HG03135 (cell line): ENCODE measurements around the gene TMEM45A.
"Not testable (repeated sequence)": the region's sequence is repeated elsewhere in the genome, so short reads cannot be mapped to it uniquely, and the experiment has no call there.

Source experiments
- ATAC-seq: cut with Tn5 transposase; IDR thresholded peaks from one replicate; pipeline ENCODE4 v1.9.1; 2021; ENCODE audit warnings: mild to moderate bottlenecking, moderate library complexity; ENCODE audit not compliant: unreplicated experiment

TMEM45A gene, protein sequence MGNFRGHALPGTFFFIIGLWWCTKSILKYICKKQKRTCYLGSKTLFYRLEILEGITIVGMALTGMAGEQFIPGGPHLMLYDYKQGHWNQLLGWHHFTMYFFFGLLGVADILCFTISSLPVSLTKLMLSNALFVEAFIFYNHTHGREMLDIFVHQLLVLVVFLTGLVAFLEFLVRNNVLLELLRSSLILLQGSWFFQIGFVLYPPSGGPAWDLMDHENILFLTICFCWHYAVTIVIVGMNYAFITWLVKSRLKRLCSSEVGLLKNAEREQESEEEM

GRCh38 chr3:100492059-100493006 is at the start of gene TMEM45A:
TSS of gene TMEM45A (plus strand) at chr3:100492619. CDS start at chr3:100555212, 62,593 bp downstream.
- peak; percentile 99 for ATAC-seq

DNA sequence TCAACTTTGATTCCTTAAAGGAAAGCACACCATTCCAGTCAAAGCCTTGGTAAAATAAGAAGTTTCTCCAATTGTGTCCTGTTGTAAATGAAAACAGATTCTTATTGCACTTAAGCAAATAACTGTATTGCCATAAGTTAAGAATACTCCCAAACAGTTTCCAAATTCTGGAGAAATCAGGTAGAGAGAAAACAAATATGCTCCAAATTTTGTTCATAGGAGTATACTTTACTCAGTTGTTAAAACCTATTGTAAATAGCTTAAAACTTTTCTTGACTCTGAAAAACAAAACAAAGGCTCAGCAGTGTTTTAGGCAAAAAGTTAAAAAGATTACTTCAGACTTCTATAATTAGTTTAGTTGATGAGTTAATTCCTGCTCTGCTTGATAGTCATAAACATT is 48.7 kb upstream of the TMEM45A start:
- ATAC-seq = no peak

- ATAC-seq = not testable (repeated sequence)
Observed at GRCh38 chr3:100447067-100447466, 45.4 kb upstream of the TMEM45A start.

DNA sequence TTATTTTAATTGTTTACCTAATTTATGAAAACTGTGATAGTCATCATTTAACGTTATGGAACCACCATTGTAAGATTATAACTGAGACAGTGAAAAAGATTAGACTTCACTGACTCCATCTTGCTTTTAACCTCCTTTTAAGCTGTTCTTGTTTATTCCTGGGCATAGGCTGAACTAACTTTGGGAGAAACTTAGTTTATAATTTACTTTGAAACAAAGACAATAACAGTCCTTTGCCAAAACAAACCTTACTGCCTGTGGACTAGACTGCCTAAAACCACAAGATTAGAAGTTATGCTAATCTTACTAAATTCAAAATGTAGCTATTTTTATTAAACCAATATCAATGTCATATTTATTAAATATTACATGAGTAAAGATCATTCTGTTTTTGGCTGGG is 44.3 kb upstream of the TMEM45A start:
- ATAC-seq = no peak

GRCh38 chr3:100449214-100449613 is 43.2 kb upstream of the TMEM45A start:
- ATAC-seq = no peak

- ATAC-seq = no peak
Observed at GRCh38 chr3:100454677-100455076, 37.7 kb upstream of the TMEM45A start.

GRCh38 chr3:100455841-100456550 is 36.4 kb upstream of the TMEM45A start:
- ATAC-seq = no peak

- ATAC-seq = no peak
Observed at GRCh38 chr3:100456745-100457144, 35.7 kb upstream of the TMEM45A start.

DNA sequence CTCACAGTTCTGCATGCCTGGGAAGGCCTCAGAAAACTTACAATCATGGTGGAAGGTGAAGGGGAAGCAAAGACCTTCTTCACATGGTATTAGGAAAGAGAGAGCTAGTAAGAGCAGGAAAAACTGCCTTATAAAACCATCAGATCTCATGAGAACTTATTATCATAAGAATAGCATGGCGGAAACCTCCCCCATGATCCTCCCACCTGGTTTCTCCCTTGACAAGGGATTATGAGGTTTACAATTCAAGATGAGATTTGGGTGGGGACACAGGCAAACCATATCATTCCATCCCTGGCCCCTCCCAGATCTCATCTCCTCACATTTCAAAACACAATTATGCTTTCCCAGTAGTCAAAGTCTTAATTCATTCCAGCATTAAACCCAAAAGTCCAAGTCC is 34.6 kb upstream of the TMEM45A start:
- ATAC-seq = no peak

- no peak for ATAC-seq
Observed at GRCh38 chr3:100458814-100459213, 33.6 kb upstream of the TMEM45A start.

GRCh38 chr3:100463002-100463401 is 29.4 kb upstream of the TMEM45A start:
- ATAC-seq = peak; percentile 85

- ATAC-seq = no peak
Observed at GRCh38 chr3:100463646-100464155, 28.7 kb upstream of the TMEM45A start.

DNA sequence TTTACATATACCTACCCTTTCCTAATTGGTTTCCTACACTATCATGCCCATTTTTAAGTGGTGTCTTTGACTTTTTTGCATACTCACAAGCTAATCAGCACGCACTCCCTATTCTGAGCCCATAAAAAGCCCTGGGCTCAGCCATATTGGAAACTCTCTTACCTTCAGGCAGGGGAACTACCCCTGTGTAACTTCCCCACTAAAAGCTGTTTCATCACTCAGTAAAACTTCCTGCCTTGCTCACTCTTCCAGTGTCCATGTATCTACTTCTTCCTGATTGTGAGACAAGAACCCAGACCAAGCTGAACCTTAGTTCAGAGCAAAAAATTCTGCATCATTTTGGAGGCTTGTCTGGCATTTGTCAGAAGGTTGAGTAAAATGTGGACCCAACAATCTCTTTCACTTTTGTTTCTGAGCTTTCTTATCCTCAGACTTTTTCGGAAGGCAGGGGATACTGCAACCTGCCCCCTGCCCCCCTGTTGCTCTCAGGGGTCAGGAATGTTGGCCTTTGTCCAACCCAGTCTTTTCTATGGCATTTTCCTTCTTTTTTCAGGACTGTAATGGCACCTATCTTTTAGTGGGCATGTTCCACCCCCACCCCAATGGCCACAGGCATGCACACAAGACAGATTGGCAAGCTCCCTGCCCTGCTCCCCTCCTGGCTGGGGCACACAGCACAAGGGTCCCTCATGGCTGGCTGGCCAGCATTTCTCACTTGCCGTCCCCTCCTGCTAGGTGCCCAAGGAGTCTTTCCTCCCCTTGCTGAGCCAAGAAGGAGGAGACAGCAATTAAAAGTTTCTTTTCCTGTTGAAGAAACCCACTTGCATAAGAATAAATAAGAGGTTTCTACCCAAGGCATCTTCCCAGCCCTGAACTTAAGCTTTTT is 26.3 kb upstream of the TMEM45A start:
- no peak for ATAC-seq

DNA sequence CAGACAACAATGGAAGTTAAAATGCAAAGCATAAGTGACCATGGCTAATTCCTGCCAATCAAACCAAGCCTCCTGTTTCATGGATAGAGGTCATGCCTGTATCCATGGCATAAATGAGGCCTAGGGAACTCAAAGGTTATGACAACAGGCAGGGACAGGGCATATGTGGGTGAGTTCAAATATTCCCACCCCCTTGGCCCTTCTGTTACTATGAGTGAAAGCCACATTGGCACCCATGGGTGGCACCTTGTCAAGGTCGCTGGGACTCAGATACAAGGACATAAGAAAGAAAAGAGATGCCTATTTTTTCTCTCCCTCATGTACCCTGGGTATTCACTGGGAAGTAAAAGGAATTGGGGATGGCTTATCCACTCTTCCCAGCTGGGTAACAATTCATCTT is 25.3 kb upstream of the TMEM45A start:
- ATAC-seq = no peak

GRCh38 chr3:100468676-100469075 is 23.7 kb upstream of the TMEM45A start:
- ATAC-seq = no peak

- ATAC-seq = no peak
Observed at GRCh38 chr3:100470951-100471350, 21.5 kb upstream of the TMEM45A start.

DNA sequence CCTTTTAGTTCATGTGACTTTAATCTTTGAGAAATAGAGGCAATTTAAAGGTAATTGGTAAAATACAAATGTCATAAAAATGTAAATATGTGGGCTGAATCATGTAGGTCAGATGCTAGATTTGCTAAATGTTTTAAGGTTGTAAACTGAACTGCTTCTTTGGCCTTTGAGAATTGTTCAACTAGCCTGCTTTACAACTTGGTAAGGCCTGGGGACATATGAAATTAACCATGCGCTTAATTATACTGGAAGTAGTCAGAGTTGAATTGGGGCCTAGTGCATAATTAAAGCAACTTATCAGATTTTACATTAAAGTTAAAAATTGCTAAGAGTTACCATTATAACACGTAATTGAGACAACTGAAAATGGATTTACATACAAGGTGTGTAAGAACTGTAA is 21.0 kb upstream of the TMEM45A start:
- ATAC-seq = no peak

- not testable (repeated sequence) for ATAC-seq
Observed at GRCh38 chr3:100477851-100478360, 14.5 kb upstream of the TMEM45A start.

- ATAC-seq = not testable (repeated sequence)
Observed at GRCh38 chr3:100478521-100478920, 13.9 kb upstream of the TMEM45A start.

DNA sequence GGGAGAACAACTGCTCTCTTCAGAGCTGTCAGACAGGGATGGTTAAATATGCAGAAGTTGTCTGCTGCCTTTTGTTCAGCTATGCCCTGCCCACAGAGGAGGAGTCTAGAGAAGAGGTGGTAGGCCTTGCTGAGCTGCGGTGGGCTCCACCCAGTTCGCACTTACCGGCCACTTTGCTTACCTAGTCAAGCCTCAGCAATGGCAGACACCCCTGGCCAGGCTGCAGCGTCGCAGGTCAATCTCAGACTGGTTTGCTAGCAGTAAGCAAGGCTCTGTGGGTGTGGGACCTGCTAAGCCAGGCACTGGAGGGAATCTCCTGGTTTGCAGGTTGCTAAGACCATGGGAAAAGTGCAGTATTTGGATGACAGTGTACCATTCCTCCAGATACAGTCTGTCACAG is 12.3 kb upstream of the TMEM45A start:
- ATAC-seq = no peak
